HG03342 (cell line): ENCODE measurements around the gene KCNJ4.
"Not testable (repeated sequence)": the region's sequence is repeated elsewhere in the genome, so short reads cannot be mapped to it uniquely, and the experiment has no call there.

ENCODE experiments used
- ATAC-seq: cut with Tn5 transposase; IDR thresholded peaks from one replicate; pipeline ENCODE4 v1.9.1; 2021; ENCODE audit warnings: mild to moderate bottlenecking, moderate library complexity; ENCODE audit not compliant: unreplicated experiment

KCNJ4 gene

DNA sequence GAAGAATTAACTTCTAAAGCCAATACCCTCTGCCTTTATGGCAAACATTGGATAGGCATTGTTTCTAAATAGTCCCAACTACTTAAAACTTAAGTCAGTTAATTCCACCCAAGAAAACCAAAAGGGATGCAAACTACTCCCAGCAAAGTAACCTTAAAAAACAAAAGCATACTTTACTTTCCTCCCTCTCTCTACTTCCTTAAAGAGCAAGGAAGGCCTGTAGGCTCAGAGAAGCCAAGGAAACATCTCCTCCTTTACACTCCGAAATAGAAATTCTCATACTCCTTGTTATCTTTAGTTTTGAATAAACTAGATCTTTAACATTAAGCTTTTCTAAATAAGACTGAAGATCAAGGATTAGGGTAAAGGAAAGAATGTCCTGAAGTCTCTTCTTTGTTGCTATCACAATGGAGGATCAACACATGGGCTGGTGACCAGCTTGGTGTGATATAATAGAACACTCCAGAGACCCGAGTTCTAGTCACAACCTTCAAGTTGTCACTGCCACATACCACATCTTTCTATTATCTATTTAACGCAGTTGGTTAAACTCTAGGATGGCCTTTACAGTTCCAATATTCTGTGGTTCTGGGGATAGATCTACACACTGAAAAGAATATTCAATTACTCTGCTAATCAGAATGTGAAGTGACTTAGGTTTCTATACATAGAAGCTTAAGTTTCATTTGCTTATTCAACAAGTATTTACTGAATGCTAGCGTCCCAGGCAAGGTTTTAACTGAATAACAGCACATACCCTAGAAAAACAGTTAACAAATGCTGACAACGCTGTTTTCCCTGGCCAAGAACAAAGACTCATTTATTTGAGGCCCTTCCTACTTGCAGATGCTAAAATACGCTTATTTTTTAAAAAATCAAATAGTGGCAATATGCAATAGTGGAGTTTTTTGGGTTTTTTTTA is 66.2 kb downstream of the KCNJ4 start:
- ATAC-seq = not testable (repeated sequence)

DNA sequence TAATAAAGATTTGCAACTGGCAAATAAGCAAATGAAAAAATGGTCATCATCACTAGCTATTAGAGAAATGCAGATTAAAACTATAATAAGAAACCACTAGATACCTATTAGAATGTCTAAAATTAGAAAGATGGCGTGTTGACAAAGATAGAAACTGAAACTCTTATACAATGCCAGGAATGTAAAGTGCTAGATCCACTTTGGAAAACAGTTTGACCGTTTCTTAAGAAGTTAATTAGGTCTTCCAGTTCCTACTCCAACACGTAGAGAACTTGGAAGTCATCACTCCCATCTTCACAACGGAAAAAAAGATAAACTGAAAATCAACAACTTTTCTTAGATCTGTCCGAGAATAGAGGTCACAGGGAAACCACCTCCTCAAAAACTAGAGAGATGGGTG is 68.1 kb downstream of the KCNJ4 start:
- not testable (repeated sequence) for ATAC-seq

GRCh38 chr22:38383417-38383816 is 71.6 kb downstream of the KCNJ4 start:
- ATAC-seq = no peak

GRCh38 chr22:38381371-38381770 is 73.6 kb downstream of the KCNJ4 start:
- ATAC-seq = not testable (repeated sequence)
